Loucy (cell line): ENCODE data around the gene RPL37A.

Experiments
- EZH2phosphoT487 ChIP-seq: fragments of 200-600 bp; IDR thresholded peaks from 2 replicates; pipeline ENCODE4 v1.6.1; 2018; ENCODE audit warnings: antibody characterized with exemption, mild to moderate bottlenecking, moderate library complexity, borderline replicate concordance
- TF ChIP-seq, protein P1 (sequence below): fragments of 200-600 bp; sonication (generic); conservative IDR thresholded peaks from 2 replicates; pipeline ENCODE4 v1.5.1; 2014; ENCODE audit warnings: mild to moderate bottlenecking, antibody characterized with exemption, low read length

DNA sequence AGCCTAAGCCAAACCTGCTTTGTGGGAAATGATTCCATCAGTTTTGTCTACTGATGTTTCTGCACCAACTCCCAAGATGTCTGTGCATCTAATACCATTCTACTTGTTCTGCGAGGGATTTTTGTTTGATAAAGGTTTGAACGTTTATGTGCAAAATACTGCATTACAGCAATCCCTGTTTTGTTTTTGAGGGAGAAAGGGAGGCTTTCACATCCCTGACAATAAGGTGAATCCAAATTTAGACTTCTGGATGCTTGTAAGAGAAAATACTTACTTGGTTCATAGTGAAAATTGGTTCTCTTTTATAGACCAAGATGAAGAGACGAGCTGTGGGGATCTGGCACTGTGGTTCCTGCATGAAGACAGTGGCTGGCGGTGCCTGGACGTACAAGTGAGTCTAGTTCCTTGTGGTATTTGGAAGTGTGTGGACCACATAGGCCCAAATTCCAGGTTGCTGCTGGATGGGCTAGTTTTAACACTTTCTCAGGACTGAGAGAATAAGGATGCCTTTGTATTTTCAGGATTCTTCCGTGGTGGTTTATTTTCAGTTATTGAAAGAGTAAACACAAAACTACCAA lies 1.1 kb downstream of the RPL37A start:
- TF ChIP-seq, protein P1, sequence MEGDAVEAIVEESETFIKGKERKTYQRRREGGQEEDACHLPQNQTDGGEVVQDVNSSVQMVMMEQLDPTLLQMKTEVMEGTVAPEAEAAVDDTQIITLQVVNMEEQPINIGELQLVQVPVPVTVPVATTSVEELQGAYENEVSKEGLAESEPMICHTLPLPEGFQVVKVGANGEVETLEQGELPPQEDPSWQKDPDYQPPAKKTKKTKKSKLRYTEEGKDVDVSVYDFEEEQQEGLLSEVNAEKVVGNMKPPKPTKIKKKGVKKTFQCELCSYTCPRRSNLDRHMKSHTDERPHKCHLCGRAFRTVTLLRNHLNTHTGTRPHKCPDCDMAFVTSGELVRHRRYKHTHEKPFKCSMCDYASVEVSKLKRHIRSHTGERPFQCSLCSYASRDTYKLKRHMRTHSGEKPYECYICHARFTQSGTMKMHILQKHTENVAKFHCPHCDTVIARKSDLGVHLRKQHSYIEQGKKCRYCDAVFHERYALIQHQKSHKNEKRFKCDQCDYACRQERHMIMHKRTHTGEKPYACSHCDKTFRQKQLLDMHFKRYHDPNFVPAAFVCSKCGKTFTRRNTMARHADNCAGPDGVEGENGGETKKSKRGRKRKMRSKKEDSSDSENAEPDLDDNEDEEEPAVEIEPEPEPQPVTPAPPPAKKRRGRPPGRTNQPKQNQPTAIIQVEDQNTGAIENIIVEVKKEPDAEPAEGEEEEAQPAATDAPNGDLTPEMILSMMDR = no peak
- TF ChIP-seq EZH2phosphoT487 = no peak
